HG03025 (cell line): ENCODE results near the gene NCOA3.

Experiments
- ATAC-seq: cut with Tn5 transposase; IDR thresholded peaks from one replicate; pipeline ENCODE4 v1.9.1; 2021; ENCODE audit warnings: mild to moderate bottlenecking, moderate library complexity; ENCODE audit not compliant: unreplicated experiment, low FRiP score

Gene NCOA3

DNA sequence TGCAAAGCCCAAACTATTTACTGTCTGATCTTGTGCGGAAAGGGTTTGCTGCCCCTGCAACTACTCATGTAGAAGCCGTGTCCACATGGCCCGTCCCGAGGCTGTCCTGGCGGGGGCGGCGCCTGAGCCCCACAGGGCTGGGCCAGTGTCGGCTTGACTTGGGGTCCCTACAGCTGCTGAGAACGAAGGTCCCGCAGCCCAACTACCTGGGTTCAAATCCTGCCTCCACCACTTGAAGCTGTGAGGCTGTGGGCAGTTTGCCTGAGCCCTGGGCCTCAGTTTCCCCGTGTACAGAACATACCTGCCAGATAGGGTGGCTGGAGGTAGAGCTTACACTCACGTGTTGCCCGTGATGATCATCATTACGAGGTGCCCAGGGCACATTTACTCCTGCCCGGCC, 172.5 kb downstream of the NCOA3 start:
- ATAC-seq: no peak

GRCh38 chr20:47674686-47675085, 173.0 kb downstream of the NCOA3 start:
- ATAC-seq: no peak

DNA sequence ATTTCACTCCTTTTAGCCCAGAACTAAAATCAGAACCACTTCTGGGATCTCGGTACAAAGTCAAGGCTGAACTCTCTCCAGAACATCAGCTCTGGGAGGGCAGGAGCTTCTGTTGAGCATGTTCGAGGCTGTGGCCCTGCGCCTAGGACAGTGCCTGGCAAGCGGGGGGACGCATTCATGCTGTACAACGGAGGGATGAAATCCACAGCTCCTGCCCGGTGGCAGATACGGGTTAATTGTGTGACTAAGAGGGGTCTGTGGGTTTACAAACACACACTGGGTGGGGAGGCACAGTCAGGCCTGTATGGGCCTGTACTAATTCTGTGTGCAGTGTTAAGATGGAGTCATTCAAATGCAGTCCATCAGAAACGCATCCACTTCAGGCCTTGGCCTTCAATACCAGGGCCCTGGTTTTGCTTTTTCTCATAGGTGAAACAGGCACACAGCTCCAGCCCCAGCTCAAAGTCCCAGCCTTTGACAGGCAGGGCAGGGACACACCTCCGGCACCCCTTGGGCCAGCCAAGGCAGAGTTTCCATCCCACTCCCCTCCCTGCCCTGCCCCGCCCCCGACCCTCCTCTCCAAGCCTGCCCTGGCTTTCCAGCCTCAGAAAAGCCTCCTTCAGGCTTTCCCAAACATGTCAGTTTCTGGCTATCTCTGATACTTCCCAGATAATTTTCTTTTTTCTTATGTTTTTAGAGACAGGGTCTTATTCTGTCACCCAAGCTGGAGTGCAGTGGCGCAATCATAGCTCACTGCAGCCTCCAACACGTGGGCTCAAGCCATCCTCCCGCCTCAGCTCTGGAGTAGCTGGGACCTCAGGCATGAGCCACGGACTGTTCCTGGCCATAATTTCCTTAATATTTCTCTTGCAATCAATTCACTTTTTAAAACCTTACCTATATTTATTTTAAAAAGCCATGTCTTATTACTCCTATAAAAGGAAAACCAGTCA, 173.8 kb downstream of the NCOA3 start:
- ATAC-seq: no peak

GRCh38 chr20:47676219-47676721, 174.6 kb downstream of the NCOA3 start:
- ATAC-seq: no peak

- no peak for ATAC-seq
These were observed 175.4 kb downstream of the NCOA3 start for GRCh38 chr20:47676912-47677634.

DNA sequence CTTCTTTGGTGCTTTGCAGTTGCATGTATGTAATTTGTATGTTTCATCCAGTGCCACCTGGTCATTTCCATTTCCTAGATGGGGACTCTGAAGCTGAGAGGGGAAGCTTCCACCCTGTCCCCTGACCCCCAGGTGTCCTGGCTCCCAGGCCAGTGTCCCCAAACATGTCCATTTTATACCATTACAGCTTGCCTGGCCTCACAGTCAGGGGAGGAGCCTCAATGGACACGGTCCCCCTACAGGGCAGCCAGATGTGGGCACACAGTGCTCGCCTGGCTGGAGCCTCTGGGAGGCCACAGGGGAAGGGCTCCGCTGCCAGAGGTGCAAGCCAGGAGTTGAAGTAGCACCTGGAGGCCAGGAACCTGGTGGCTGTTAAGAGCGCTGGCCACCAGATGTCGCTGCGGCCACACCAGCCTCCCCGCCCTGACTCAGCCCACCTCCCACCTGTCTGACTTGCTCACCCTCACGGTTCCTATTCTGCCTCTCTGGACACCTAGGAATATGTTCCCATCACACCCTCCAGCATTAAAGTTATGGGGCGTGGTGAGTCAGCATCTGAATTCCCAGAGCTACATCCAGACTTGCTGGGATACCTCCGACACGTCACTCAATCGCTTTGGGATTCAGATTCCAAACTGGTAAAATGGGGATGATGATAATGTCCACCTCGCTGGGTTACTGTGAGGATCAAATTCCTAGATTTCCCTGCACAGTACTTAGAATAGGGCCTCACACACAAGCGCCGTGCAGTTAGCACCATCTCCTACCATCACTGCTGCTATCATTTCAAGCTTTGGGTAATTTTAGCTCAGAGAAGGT, 176.2 kb downstream of the NCOA3 start:
- ATAC-seq: no peak

- ATAC-seq: no peak
These were observed 176.8 kb downstream of the NCOA3 start for GRCh38 chr20:47678536-47678935.

- ATAC-seq: no peak
These were observed 177.8 kb downstream of the NCOA3 start for GRCh38 chr20:47679462-47679861.

GRCh38 chr20:47680804-47681529, 179.3 kb downstream of the NCOA3 start:
- no peak for ATAC-seq

DNA sequence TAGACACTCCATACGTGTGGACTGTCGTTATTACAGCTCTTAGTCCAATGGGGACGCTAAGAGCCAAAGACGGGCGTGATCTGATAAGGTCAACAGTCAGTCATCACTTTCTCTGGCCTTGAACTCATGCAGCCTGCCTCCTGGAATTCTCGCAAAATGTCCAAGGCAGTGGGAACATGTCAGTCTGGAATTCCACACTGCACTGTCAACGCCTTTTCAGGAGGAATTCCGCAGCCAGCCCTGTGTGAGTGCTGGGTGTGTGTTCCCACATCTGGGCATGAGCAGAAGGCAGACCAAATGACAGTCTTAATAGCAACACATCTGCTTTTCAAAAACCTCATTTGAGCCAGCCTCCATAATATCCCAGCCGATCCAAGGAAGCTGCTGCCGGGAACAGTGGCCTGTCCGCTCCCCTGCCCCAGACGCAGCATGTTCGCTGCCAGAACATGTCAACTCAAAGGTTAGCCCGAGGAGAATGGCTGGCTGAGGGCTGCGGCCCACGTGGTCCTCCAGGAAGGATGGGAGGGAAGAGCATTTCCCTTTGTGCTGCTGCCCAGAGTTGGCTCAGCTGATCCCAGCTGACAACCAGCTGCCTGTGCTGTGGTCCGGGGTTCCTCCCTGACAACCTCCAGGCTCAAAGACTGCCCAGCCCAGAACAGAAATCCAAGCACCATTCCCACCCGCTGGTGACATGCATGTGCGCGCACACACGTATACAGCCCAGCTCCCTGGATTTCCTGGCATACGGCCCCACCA, 180.5 kb downstream of the NCOA3 start:
- no peak for ATAC-seq

DNA sequence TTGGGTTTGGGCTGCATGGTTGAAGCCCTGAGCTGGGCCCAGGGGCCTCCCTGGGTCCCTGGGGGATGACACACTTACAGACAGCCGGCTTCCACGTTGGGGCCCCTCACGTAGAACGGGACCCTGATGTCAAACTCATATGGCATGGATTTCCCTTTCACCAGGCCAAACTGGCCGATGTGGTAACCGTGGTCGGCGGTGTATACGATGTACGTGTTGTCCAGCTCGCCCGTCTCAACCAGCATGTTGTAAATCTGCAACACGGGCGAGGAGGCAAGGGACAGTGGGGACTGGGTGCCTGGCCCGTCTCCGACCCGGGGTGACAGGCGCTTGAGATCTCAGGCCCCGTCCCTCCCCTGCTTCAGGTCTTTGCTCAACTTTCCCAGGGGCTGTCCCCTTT, 181.2 kb downstream of the NCOA3 start:
- no peak for ATAC-seq

DNA sequence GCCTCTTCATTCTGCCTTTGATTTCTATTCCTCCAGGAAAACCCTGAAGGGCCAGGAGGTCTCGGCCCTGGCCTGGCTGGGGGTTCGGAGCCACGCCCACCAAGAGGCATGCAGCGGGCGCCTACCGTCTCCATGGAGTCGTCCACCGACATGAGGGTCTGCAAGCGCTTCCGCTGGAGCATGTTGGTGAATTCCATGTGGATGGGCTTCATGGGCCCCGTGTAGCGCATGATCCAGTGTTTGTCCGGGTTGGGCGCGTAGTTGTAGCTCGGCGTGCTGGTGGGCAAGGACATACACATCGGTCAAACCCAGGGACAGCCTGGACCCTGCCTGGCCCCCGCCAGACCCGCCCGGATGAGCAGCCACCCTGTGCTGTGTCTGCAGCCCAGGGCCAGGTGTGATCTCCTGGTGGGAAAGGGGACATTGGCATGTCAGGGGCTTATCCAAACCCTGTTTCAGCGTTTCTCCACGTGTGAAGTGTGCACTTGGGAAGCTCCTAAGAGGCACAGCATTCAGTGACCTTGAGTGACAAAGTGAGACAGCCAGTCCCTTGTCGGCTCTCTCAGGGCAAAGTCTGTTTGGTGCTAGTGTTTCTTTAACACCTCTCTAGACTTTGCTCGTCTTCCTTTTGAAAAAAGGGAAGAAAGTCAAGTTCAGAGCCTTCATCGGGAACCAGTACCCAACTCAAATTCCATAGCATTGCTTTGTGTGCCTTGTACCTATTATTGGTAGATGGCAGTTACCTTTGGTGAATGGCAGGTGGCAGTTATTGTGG, 182.8 kb downstream of the NCOA3 start:
- ATAC-seq: no peak

- ATAC-seq: no peak
These were observed 184.9 kb downstream of the NCOA3 start for GRCh38 chr20:47686545-47686944.

DNA sequence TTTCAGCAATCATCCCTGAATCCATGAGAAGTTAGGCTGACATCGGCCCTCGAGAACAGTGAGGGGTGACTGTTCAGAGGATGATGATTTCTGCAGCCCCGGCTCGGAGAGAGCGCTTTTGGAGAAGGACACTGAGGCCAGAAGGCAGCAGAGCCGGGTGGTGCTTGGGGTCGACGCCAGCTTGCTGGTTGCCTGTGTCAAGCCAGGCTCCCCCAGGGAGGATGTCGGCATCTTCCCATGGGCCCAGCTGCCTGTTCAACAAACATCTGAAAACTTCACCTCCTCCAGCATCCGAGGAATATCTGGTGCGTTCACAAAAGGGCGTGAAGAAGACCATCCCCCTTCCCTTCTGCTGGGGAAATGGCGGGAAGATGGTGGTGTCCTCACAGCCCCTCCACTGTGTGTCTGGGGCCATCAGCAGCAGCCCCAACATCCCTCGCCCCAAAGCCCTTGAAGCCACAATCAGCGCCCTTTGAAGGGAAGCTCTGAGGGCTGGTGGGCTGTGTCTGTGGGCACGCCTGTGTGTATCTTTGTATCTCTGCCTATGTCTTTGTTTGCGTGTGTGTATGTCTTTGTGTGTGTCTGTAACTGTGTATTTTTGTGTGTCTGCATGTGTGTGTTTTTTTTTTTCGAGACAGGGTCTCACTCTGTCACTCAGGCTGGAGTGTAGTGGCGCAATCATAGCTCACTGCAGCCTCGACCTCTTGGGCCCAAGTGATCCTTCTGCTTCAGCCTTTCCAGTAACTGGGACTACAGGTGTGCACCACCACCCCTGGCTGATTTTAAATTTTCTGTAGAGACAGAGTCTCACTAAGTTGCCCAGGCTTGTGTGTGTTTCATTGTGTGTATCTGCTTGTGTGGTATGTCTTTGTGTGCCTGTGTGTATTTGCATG, 185.7 kb downstream of the NCOA3 start:
- ATAC-seq: no peak

DNA sequence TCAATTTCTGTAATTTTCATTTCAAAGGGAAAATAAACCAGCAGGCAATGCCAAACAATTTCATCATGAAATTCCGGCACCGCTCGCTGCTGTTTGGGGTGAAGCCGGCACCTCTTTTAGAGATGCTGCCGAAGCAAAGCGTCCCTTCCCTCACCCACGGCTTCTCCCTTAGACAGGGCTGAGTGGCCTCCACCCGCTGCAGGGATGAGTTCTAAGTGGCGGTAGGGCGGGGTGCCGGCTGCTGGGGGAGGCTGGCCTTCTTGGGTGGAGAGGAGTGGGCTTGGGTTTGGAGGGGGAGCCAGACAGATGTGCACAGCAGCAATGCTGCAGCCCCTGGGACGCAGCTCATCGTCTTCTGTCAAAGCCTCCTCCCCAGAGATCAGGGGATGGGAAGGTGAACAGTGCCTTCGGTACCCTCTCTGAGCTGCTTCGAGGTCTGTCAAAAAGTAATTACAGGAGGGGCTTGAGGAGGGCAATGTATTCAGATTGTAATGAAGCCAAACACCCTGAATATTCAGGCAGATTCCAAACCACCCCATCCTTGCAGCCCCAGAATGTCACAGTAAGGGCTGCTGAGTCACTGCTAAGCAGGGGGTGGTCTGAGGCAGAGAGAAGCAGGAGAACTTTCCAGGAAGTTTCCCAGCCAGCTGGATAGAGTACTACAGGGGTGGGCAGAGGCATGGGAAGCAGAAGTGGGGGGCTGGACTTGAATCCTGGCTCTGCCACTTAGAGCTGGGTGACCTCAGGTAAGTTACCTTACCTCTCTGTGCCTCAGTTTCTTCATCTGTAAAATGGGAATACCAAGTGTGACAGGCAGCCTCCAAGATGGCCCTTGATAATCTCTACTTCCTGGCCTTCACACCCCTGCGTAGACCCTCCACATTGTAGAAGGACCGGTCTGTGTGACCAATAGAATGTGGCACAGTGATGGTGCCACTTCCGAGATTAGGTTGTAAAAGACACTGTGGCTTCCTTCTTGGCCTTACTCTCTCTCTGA, 187.0 kb downstream of the NCOA3 start:
- ATAC-seq: no peak

DNA sequence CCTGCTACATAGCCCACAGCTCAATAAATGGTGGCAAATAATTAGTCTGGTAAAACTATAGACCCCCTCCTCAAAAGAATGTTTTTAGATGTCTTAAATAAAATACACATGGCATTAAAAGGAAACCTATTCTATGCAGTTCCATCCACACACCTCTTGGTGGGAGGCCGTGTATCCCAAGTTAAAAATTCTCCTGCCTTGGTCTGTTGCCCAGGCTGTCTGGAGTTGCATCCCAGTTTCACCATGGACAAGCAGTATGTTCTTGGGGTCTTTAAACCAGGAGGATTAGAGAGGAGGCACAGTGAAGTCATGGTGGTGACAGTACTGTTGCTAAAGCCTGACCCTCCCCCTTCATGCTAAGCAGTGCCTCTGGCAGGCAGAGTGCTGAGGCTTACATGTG, 188.0 kb downstream of the NCOA3 start:
- no peak for ATAC-seq
